GM12873 (cell line): ENCODE measurements around the gene OSBPL3.

Source experiments
- TF ChIP-seq, protein P1 (sequence below): IDR thresholded peaks from 2 replicates; pipeline ENCODE4 v1.5.1; 2012; ENCODE audit warnings: low read depth, mild to moderate bottlenecking, moderate library complexity, low read length, control low read depth; ENCODE audit not compliant: insufficient read depth; ENCODE audit errors: missing control alignments

Gene OSBPL3

DNA sequence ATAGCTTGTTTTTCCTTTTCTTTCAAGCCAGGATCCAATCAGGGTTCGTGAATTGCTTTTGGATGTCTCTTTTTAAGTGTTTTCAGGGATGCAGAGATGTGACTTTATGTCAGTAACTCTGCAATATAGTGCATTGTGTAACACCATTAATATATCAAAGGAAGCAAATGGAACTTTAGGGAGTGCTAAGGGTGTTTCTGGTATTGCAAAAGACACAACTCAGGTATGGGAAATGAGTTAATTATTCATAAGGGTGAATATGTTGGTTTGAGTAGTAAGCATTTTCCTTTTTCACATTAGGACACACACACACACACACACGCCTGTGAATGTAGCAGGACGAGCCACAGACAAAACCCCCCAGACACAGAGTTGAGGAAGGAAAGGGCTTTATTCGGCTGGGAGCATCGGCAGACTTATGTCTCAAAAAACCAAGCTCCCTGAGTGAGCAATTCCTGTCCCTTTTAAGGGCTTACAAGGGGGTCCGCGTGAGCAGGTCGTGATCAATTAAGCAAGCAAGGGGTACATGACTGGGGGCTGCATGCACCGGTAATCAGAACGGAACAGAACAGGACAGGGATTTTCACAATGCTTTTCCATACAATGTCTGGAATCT, 190.9 kb downstream of the OSBPL3 start:
- TF ChIP-seq, protein P1, sequence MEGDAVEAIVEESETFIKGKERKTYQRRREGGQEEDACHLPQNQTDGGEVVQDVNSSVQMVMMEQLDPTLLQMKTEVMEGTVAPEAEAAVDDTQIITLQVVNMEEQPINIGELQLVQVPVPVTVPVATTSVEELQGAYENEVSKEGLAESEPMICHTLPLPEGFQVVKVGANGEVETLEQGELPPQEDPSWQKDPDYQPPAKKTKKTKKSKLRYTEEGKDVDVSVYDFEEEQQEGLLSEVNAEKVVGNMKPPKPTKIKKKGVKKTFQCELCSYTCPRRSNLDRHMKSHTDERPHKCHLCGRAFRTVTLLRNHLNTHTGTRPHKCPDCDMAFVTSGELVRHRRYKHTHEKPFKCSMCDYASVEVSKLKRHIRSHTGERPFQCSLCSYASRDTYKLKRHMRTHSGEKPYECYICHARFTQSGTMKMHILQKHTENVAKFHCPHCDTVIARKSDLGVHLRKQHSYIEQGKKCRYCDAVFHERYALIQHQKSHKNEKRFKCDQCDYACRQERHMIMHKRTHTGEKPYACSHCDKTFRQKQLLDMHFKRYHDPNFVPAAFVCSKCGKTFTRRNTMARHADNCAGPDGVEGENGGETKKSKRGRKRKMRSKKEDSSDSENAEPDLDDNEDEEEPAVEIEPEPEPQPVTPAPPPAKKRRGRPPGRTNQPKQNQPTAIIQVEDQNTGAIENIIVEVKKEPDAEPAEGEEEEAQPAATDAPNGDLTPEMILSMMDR = no peak

DNA sequence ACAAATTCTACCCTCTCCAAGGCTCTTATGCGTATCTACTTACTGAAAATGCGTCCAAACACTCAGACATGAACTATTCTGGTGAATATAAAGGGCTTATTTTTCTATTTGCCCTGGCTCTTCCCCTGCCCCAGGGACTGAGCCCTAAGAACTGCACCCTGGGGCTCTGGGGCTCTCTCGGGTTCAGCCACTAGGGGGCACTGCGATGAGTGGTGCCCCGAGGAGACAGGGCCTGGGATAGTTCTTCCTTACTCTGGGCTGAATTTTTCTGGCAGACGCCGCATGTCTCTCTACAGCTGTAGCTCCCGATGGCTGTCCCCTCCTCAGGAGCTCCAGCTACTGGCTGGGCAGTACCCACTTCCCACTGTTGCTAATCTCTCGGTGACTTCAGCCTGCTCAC, 191.9 kb downstream of the OSBPL3 start:
- TF ChIP-seq, protein P1 = peak; percentile 56

DNA sequence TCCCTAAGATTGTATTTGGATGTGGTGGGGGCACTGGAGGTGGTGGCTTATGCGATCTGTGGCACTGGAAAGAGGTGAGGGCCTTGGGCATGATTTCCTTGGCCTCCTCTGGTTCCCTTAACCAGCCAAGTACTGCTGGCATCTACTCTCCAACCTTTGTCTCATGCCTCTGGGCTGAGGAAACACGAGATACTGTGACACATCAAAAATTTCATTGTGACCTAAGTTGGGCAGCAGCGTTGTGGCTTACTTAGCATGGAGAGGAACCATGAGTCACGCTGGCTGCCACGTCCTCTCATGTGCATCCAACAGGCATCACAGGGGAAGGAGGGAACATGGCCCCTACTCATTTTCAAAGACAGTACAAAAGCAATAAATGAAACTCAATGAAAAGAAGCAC, 193.0 kb downstream of the OSBPL3 start:
- TF ChIP-seq, protein P1 = no peak

DNA sequence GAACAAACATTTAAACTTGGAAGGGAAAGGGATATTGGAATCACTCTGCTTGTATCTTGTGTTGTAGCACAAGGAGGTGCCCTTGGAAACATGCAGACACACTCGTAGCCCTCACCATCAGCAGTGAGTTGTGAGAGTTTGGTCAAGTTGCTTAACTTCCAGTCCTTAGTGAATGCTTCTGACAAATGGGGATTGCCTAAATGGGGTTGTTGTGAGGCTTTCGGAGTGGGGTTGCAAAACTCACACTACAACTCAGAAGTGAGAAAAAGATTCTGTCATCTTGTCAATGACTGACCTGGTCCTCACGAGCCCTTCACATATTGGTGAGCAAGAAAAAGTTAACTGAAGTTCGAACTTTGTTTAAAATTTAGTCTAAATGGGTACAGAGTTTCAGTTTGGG, 193.7 kb downstream of the OSBPL3 start:
- TF ChIP-seq, protein P1 = no peak

DNA sequence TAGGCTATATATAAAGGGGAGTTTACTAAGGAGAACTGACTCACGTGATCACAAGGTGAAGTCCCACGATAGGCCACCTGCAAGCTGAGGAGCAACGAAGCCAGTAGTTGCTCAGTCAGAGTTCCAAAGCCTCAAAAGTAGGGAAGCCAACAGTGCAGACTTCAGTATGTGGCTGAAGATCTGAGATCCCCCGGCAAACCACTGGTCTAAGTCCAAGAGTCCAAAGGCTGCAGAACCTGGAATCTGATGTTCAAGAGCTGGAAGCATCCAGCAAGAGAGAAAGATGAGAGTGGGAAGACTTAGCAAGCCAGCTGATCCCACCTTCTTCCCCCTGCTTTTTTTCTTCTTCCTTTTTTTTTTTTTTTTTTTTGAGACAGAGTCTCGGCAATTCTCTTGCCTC, 195.7 kb downstream of the OSBPL3 start:
- TF ChIP-seq, protein P1 = no peak

DNA sequence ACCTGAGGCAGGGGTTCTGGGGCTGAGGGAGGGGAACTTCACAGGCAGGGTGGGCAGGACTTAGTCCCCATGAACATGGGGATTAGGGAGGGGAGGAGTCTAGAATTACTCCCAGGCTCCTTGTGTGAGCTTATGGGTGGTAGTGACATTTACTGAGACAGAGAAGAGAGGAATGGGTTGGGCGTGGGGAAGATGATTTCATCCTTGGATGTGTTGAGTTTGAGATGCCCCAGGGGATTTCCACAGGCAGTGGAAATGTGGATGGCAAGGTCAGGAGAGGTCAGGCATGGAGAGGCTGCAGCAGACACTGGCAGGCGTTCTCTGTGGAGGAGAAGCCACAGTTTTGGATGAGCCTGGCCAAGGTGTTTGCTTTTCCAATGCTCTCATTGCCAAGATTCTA, 196.3 kb downstream of the OSBPL3 start:
- TF ChIP-seq, protein P1 = no peak

DNA sequence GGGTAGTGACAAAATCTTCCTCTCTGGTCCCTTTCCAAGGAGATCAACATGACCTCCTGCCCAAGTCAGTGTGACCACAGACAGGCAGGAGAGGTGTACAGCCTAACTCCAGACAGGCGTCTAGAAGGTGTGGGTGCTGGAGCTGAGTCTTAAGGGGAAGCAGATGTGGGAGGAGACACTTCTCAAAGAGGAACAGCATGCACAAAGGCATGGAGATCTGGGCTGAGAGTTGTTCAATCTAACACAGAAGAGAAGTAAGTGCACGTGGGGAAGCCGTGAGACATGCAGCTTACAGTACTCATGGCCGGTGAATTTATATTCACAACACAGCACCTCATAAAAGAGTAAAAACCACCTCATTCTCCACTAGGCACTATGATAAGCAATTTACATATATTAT, 198.9 kb downstream of the OSBPL3 start:
- TF ChIP-seq, protein P1 = no peak
